H9 (cell line): ENCODE measurements around the gene PRSS38. TPM values are rescaled to one million over a fixed set of nuclear protein-coding genes. Genes with fewer than 3 reads are reported as not detected.

Source experiments
- DNase-seq: peaks from one replicate; pipeline ENCODE4 v3.0.0-alpha.2; 2017
- H2AFZ ChIP-seq: one replicate; pipeline ENCODE4 v1.6.1; 2013; ENCODE audit warnings: mild to moderate bottlenecking, low read length, control low read depth, moderate library complexity
- H2AK5ac ChIP-seq: 2 replicates; pipeline ENCODE4 v1.6.1; 2013; ENCODE audit warnings: low read length, control low read depth, mixed read lengths; ENCODE audit not compliant: insufficient read length
- H2BK120ac ChIP-seq: one replicate; pipeline ENCODE4 v1.6.1; 2013; ENCODE audit warnings: low read depth, mild to moderate bottlenecking, low read length, control low read depth, inconsistent platforms; ENCODE audit not compliant: poor library complexity, severe bottlenecking
- H2BK12ac ChIP-seq: 2 replicates; pipeline ENCODE4 v1.6.1; 2013; ENCODE audit warnings: low read length, control low read depth, mixed read lengths, low read depth; ENCODE audit not compliant: insufficient read length
- H2BK15ac ChIP-seq: 2 replicates; pipeline ENCODE4 v1.6.1; 2013; ENCODE audit warnings: low read depth, low read length, control low read depth
- H2BK20ac ChIP-seq: one replicate; pipeline ENCODE4 v1.6.1; 2013; ENCODE audit warnings: low read depth, mild to moderate bottlenecking, low read length, control low read depth, inconsistent platforms; ENCODE audit not compliant: poor library complexity, severe bottlenecking
- H2BK5ac ChIP-seq: 2 replicates; pipeline ENCODE4 v1.6.1; 2013; ENCODE audit warnings: low read length, control low read depth, mixed read lengths; ENCODE audit not compliant: insufficient read length
- H3K14ac ChIP-seq: 2 replicates; pipeline ENCODE4 v1.6.1; 2013; ENCODE audit warnings: low read length, control low read depth; ENCODE audit not compliant: insufficient read depth
- H3K18ac ChIP-seq: 2 replicates; pipeline ENCODE4 v1.6.1; 2013; ENCODE audit warnings: low read depth, mild to moderate bottlenecking, mixed read lengths, low read length, control low read depth; ENCODE audit not compliant: insufficient read length
- H3K23ac ChIP-seq: 2 replicates; pipeline ENCODE4 v1.6.1; 2013; ENCODE audit warnings: low read length, control low read depth, mixed read lengths, low read depth; ENCODE audit not compliant: insufficient read length
- H3K23me2 ChIP-seq: 2 replicates; pipeline ENCODE4 v1.6.1; 2013; ENCODE audit warnings: low read depth, mild to moderate bottlenecking, mixed read lengths, low read length, control low read depth; ENCODE audit not compliant: insufficient read length, poor library complexity, severe bottlenecking
- H3K27ac ChIP-seq: 2 replicates; pipeline ENCODE4 v1.5.1; 2013; ENCODE audit warnings: low read length, control low read depth, mixed read lengths, low read depth; ENCODE audit not compliant: insufficient read length
- H3K27me3 ChIP-seq: 2 replicates; pipeline ENCODE4 v1.6.1; 2013; ENCODE audit warnings: low read length, control low read depth, inconsistent platforms; ENCODE audit not compliant: insufficient read depth
- H3K4ac ChIP-seq: 2 replicates; pipeline ENCODE4 v1.6.1; 2013; ENCODE audit warnings: low read depth, mild to moderate bottlenecking, control low read depth, inconsistent platforms, low read length, moderate library complexity
- H3K4me1 ChIP-seq: 2 replicates; pipeline ENCODE4 v1.6.1; 2013; ENCODE audit warnings: low read length, control low read depth, inconsistent platforms; ENCODE audit not compliant: insufficient read depth
- H3K4me2 ChIP-seq: 2 replicates; pipeline ENCODE4 v1.6.1; 2013; ENCODE audit warnings: low read length, control low read depth, mixed read lengths; ENCODE audit not compliant: insufficient read length, insufficient read depth
- H3K56ac ChIP-seq: 2 replicates; pipeline ENCODE4 v1.6.1; 2013; ENCODE audit warnings: low read depth, mild to moderate bottlenecking, mixed read lengths, low read length, control low read depth; ENCODE audit not compliant: insufficient read length
- H3K79me1 ChIP-seq: 2 replicates; pipeline ENCODE4 v1.6.1; 2013; ENCODE audit warnings: low read depth, mild to moderate bottlenecking, moderate library complexity, low read length, control low read depth, inconsistent platforms; ENCODE audit not compliant: insufficient read depth, poor library complexity, severe bottlenecking
- H3K79me2 ChIP-seq: 2 replicates; pipeline ENCODE4 v1.6.1; 2013; ENCODE audit warnings: low read length, control low read depth, inconsistent platforms; ENCODE audit not compliant: insufficient read depth
- H3K9ac ChIP-seq: 2 replicates; pipeline ENCODE4 v1.6.1; 2013; ENCODE audit warnings: low read length, control low read depth, mixed read lengths; ENCODE audit not compliant: insufficient read length; ENCODE audit errors: extremely low read depth
- H3K9me3 ChIP-seq: one replicate; pipeline ENCODE4 v1.6.1; 2013; ENCODE audit warnings: low read depth, low read length, inconsistent platforms; ENCODE audit not compliant: control insufficient read depth
- H3T11ph ChIP-seq: one replicate; pipeline ENCODE4 v1.6.1; 2013; ENCODE audit warnings: mild to moderate bottlenecking, low read length, control low read depth, inconsistent platforms
- H4K20me1 ChIP-seq: one replicate; pipeline ENCODE4 v1.6.1; 2013; ENCODE audit not compliant: control insufficient read depth, insufficient read length, insufficient read depth
- H4K5ac ChIP-seq: 2 replicates; pipeline ENCODE4 v1.6.1; 2013; ENCODE audit warnings: low read depth, mild to moderate bottlenecking, mixed read lengths, low read length, control low read depth; ENCODE audit not compliant: insufficient read length
- H4K8ac ChIP-seq: replicated peaks from 2 replicates; pipeline ENCODE4 v1.6.1; 2013; ENCODE audit warnings: low read length, control low read depth, mixed read lengths, low read depth; ENCODE audit not compliant: insufficient read length
- H4K91ac ChIP-seq: 2 replicates; pipeline ENCODE4 v1.6.1; 2013; ENCODE audit warnings: low read depth, mild to moderate bottlenecking, moderate library complexity, mixed read lengths, low read length, control low read depth; ENCODE audit not compliant: insufficient read length
- H3K27ac Mint-ChIP-seq, 3 experiments: 2 replicates in 2 of 3; 3 replicates in 1 of 3; pipeline ENCODE4 v1.8.0; 2020 to 2021; ENCODE audit warnings: mixed read lengths in 3 of 3, mild to moderate bottlenecking in 1 of 3, moderate library complexity in 1 of 3
- H3K27me3 Mint-ChIP-seq: 2 replicates; pipeline ENCODE4 v1.8.0; 2021; ENCODE audit warnings: low read depth, mild to moderate bottlenecking, moderate library complexity, mixed read lengths
- H3K36me3 Mint-ChIP-seq, 3 experiments: 2 replicates in 2 of 3; 3 replicates in 1 of 3; pipeline ENCODE4 v1.8.0; 2020 to 2021; ENCODE audit warnings: low read depth in 3 of 3, mixed read lengths in 3 of 3; ENCODE audit not compliant: insufficient read depth in 1 of 3
- H3K4me1 Mint-ChIP-seq, 2 experiments: 2 replicates each; pipeline ENCODE4 v1.8.0; 2020; ENCODE audit warnings: mixed read lengths in 2 of 2
- H3K4me3 Mint-ChIP-seq, 2 experiments: 2 replicates in 1 of 2; 3 replicates in 1 of 2; pipeline ENCODE4 v1.8.0; 2020 to 2021; ENCODE audit warnings: mild to moderate bottlenecking in 2 of 2, mixed read lengths in 2 of 2, moderate library complexity in 1 of 2
- H3K9me3 Mint-ChIP-seq, 2 experiments: 2 replicates in 1 of 2; 3 replicates in 1 of 2; pipeline ENCODE4 v1.8.0; 2020; ENCODE audit warnings: mild to moderate bottlenecking in 2 of 2, mixed read lengths in 2 of 2, moderate library complexity in 1 of 2
- WGBS: extraction: QIAGEN DNeasy Blood & Tissue Kit; methylation state at CpG from one replicate; pipeline ENCODE4 v1.1.7; 2013; ENCODE audit warnings: missing lambda C conversion rate, low lambda C conversion rate, mixed read lengths; ENCODE audit not compliant: insufficient read length; ENCODE audit errors: extremely low coverage; 5-methylcytosine and 5-hydroxymethylcytosine counted together
- total RNA-seq: library from RNA; stranded (reverse); gene quantifications from 2 replicates; pipeline ENCODE4 v1.2.1, GENCODE V29; 2021
- TF ChIP-seq, protein P1 (sequence below): fragments of 200-600 bp; sonication (generic); conservative IDR thresholded peaks from 3 replicates; pipeline ENCODE4 v1.8.0; 2021; ENCODE audit warnings: antibody characterized with exemption, mild to moderate bottlenecking

The PRSS38 gene
- total RNA-seq, 1 experiment from 2014 or later = not detected

DNA sequence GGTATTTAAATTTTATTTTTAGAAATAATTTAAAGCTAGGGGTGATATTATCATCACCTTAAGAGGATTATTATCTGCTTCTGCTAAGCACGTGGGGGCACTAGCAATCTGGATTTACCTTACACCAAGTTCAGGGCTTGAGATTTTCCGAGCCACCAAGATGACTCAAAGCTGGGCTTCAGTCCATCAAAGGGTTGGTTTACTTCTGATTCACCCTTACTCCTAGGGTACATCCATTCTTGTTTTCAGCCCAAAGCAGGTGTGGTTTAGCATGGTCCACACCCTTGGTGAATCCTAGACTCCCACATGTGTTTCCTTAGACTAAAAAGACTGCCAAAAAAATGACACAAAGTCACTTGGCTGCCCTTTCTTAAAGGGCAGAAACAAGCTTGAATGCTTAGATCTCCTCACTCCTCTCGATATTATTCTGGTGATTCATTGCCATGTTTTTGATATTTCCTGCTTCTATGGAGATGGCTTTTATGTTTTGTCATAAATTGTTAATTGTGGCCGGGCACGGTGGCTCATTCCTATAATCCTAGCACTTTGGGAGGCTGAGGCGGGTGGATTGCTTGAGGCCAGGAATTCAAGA lies 9.8 kb upstream of the PRSS38 start:
- Histone ChIP-seq H3K4me1 (no peaks in the 10 kb centered on the region), H3K14ac (no peak overlapping the region), H3K4me2 (no peak overlapping the region), H3K18ac (no peak overlapping the region), H4K5ac (no peak overlapping the region), H3K23me2 (no peaks in the 10 kb centered on the region), H3K27me3 (no peaks in the 10 kb centered on the region), H4K91ac (no peak overlapping the region), H2BK120ac (no peak overlapping the region), H2BK12ac (no peak overlapping the region), H3K27ac (no peak overlapping the region), H4K20me1 (no peaks in the 10 kb centered on the region), H3K23ac (no peak overlapping the region), H3K79me2 (no peaks in the 10 kb centered on the region), H3K79me1 (no peaks in the 10 kb centered on the region), H2BK15ac (no peak overlapping the region), H3K56ac (no peak overlapping the region), H2BK20ac (no peak overlapping the region), H2AK5ac (no peak overlapping the region), H2AFZ (no peak overlapping the region), H3K9me3 (no peaks in the 10 kb centered on the region), H3T11ph (no peak overlapping the region), H2BK5ac (no peak overlapping the region), H4K8ac (no peak overlapping the region), H3K9ac (no peak overlapping the region), H3K4ac (no peak overlapping the region)
- WGBS = no CpG with 5 or more reads among the region's 6 CpGs
- Mint-ChIP-seq H3K27ac (no peak overlapping the region), H3K9me3 (no peaks in the 10 kb centered on the region; a peak in 3 of 5 replicates), H3K27me3 (peaks cover 10% of the 10 kb centered on the region), H3K4me1 (no peaks in the 10 kb centered on the region), H3K36me3 (no peaks in the 10 kb centered on the region), H3K4me3 (no peak overlapping the region)
- TF ChIP-seq, protein P1, sequence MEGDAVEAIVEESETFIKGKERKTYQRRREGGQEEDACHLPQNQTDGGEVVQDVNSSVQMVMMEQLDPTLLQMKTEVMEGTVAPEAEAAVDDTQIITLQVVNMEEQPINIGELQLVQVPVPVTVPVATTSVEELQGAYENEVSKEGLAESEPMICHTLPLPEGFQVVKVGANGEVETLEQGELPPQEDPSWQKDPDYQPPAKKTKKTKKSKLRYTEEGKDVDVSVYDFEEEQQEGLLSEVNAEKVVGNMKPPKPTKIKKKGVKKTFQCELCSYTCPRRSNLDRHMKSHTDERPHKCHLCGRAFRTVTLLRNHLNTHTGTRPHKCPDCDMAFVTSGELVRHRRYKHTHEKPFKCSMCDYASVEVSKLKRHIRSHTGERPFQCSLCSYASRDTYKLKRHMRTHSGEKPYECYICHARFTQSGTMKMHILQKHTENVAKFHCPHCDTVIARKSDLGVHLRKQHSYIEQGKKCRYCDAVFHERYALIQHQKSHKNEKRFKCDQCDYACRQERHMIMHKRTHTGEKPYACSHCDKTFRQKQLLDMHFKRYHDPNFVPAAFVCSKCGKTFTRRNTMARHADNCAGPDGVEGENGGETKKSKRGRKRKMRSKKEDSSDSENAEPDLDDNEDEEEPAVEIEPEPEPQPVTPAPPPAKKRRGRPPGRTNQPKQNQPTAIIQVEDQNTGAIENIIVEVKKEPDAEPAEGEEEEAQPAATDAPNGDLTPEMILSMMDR = no peak
- DNase-seq = no peak
